RWPE2 (cell line): ENCODE data around the gene PTPRN2.
"Not testable (repeated sequence)": the region's sequence is repeated elsewhere in the genome, so short reads cannot be mapped to it uniquely, and the experiment has no call there.

Source experiments
- ATAC-seq: fragments of 200-7000 bp; cut with Tn5 transposase; 3 replicates; pipeline ENCODE4 v1.9.1; 2021; ENCODE audit warnings: low read depth
- DNase-seq: peaks from one replicate; pipeline ENCODE4 v3.0.0-alpha.2; 2020; ENCODE audit warnings: low spot score
- H3K27ac ChIP-seq: fragments of 450-650 bp; 2 replicates; pipeline ENCODE4 v1.5.1; 2017; ENCODE audit warnings: mild to moderate bottlenecking; ENCODE audit not compliant: poor library complexity, severe bottlenecking
- H3K27me3 ChIP-seq: fragments of 250-450 bp; sonication (Bioruptor Pico); 2 replicates; pipeline ENCODE4 v1.5.1; 2021; ENCODE audit warnings: mild to moderate bottlenecking, moderate library complexity; ENCODE audit not compliant: insufficient read depth, poor library complexity, severe bottlenecking
- H3K36me3 ChIP-seq: fragments of 250-450 bp; sonication (Bioruptor Pico); 2 replicates; pipeline ENCODE4 v1.5.1; 2020; ENCODE audit warnings: low read depth, mild to moderate bottlenecking, moderate library complexity
- H3K4me1 ChIP-seq: fragments of 250-450 bp; sonication (Bioruptor Pico); 2 replicates; pipeline ENCODE4 v1.5.1; 2021; ENCODE audit warnings: mild to moderate bottlenecking, moderate library complexity; ENCODE audit not compliant: insufficient read depth, poor library complexity, severe bottlenecking
- H3K4me3 ChIP-seq: fragments of 250-450 bp; sonication (Bioruptor Pico); 2 replicates; pipeline ENCODE4 v1.5.1; 2021; ENCODE audit warnings: mild to moderate bottlenecking, moderate library complexity; ENCODE audit not compliant: severe bottlenecking
- H3K9me3 ChIP-seq: fragments of 250-450 bp; sonication (Bioruptor Pico); 2 replicates; pipeline ENCODE4 v1.5.1; 2021; ENCODE audit warnings: mild to moderate bottlenecking, moderate library complexity; ENCODE audit not compliant: severe bottlenecking
- CTCF ChIP-seq: fragments of 450-650 bp; IDR thresholded peaks from one replicate; pipeline ENCODE4 v1.5.1; 2017; ENCODE audit warnings: mild to moderate bottlenecking, moderate library complexity; ENCODE audit not compliant: poor library complexity, severe bottlenecking

The PTPRN2 gene

GRCh38 chr7:158377800-158378623, 209.6 kb downstream of the PTPRN2 start:
- DNase-seq (no peak), ATAC-seq (peak; percentile 25; the same call in 2 of the 3 replicates)
- Histone ChIP-seq H3K4me1 (no peaks in the 10 kb centered on the region), H3K27me3 (no peaks in the 10 kb centered on the region), H3K9me3 (peaks cover 4% of the 10 kb centered on the region), H3K36me3 (no peaks in the 10 kb centered on the region), H3K27ac (no peak overlapping the region), H3K4me3 (no peak overlapping the region)
- no peak for TF ChIP-seq CTCF

- not testable (repeated sequence) for H3K4me1 ChIP-seq, H3K27ac ChIP-seq, H3K27me3 ChIP-seq, H3K36me3 ChIP-seq, H3K4me3 ChIP-seq, H3K9me3 ChIP-seq, ATAC-seq, DNase-seq
Observed at GRCh38 chr7:158376839-158377186, 210.8 kb downstream of the PTPRN2 start.

GRCh38 chr7:158376146-158376838, 211.3 kb downstream of the PTPRN2 start:
- ATAC-seq, H3K4me3 ChIP-seq, H3K27me3 ChIP-seq, DNase-seq, H3K9me3 ChIP-seq, H3K4me1 ChIP-seq, H3K27ac ChIP-seq, H3K36me3 ChIP-seq: not testable (repeated sequence)

GRCh38 chr7:158375034-158375433, 212.6 kb downstream of the PTPRN2 start:
- no peak for ATAC-seq
- Histone ChIP-seq H3K36me3 (no peaks in the 10 kb centered on the region), H3K4me1 (no peaks in the 10 kb centered on the region), H3K9me3 (no peaks in the 10 kb centered on the region), H3K27me3 (no peaks in the 10 kb centered on the region), H3K27ac (no peak overlapping the region), H3K4me3 (no peak overlapping the region)
- DNase-seq = no peak
- no peak for TF ChIP-seq CTCF

GRCh38 chr7:158374586-158374985, 213.0 kb downstream of the PTPRN2 start:
- no peak for TF ChIP-seq CTCF
- ATAC-seq (no peak), DNase-seq (no peak)
- Histone ChIP-seq H3K4me1 (no peaks in the 10 kb centered on the region), H3K4me3 (no peak overlapping the region), H3K9me3 (no peaks in the 10 kb centered on the region), H3K36me3 (no peaks in the 10 kb centered on the region), H3K27me3 (no peaks in the 10 kb centered on the region), H3K27ac (no peak overlapping the region)
